ENCODE data around the gene LPCAT1. TPM values are rescaled to one million over a fixed set of nuclear protein-coding genes. Genes with fewer than 3 reads are reported as not detected.

Gene LPCAT1
- total and polyA plus RNA-seq, 2 donors (not counting 3 experiments of a cell fraction or from before 2014, with no cell fraction given) = 28.9 to 57.2 TPM

DNA sequence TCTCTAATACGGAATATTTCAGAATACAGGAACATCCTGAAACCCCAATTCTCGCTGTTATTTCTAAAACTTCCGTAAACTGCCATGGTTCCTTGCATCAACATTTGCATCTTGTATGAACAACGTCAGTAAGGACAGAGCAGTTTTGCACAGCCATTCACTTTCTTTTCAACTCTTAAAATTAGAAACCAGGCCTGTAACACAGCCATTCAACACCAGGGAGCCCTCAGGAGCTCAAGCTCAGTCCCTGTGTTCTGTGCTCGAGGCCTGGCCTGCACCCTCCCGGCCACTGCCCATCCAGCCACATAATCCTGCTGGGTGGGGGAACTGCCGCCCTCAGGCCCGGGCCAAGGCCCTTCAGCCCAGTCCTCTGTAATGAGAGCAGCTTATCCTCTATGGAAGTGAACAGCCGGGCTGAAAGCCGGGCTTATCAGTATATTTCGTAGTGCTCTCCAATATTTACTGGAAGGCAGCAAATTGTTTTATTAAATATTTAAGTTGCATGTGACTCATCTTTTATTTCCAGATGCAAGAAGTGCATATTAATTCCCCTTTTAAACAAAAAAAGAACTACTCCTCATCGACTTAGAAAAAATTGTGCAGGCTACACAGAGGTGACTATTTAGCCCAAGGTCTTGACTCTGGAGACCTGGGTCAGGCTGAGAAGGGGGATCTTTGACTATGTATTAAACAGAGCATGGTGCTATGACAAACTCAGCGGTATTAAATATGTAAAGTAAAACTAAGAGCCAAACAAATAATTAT, 45.3 kb downstream of the LPCAT1 start:
- Histone ChIP-seq H3K9me1 (replicated peaks; ENCODE audit: control insufficient read depth, extremely low read depth, insufficient read depth, low read length) (no peaks in the 10 kb centered on the region), H3K9me3 (replicated peaks; ENCODE audit: control insufficient read depth, insufficient read depth, low read length) (no peaks in the 10 kb centered on the region), H4K20me1 (replicated peaks; ENCODE audit: control insufficient read depth, extremely low read depth, insufficient read depth, low read length) (no peaks in the 10 kb centered on the region), H3K27ac (ENCODE audit: insufficient read depth, low read depth, low read length) (no peak overlapping the region), H2AFZ (ENCODE audit: low read depth, low read length) (no peak overlapping the region), H3K4me3 (replicated peaks in 1 of 3; ENCODE audit: insufficient read depth in 1 of 3, low read depth in 1 of 3, low read length in 3 of 3) (no peak overlapping the region), H3K4me1 (ENCODE audit: control insufficient read depth, extremely low read depth, insufficient read depth, low read length) (no peaks in the 10 kb centered on the region), H3K27me3 (ENCODE audit: control insufficient read depth in 2 of 2, insufficient read depth in 2 of 2, low read length in 2 of 2) (no peaks in the 10 kb centered on the region), H3K4me2 (ENCODE audit: insufficient read depth, low read length) (no peak overlapping the region), H3K79me2 (ENCODE audit: control insufficient read depth, insufficient read depth, low read length) (no peaks in the 10 kb centered on the region), H3K36me3 (ENCODE audit: control insufficient read depth in 2 of 2, extremely low read depth in 1 of 2, insufficient read depth in 2 of 2, low read length in 2 of 2) (peaks cover 4 to 17% of the 10 kb centered on the region in 2 experiments), H3K9ac (replicated peaks; ENCODE audit: extremely low read depth, insufficient read depth, low read length) (no peak overlapping the region)
- no peak for FAIRE-seq
- BruUV-seq (replicated peaks) = no TSS peak
- dilution Hi-C loops (cut with MboI; ENCODE audit: extremely low pct_ligation_motif_present, low sequenced_read_pairs) = no loop called here
- intact Hi-C loops (cut with micrococcal nuclease) = loop anchor here (1.0 kb wide), 2 partner anchors 163 to 167 kb away; no protein-coding TSS in a partner anchor
- ChIA-PET CTCF (interaction anchor here (1.4 to 1.9 kb wide), 3 partner anchors 14 to 166 kb away, joined by 3 to 7 read pairs (median 7); no protein-coding TSS in a partner anchor), POLR2A (no interaction called here)
- TF ChIP-seq, protein P1, sequence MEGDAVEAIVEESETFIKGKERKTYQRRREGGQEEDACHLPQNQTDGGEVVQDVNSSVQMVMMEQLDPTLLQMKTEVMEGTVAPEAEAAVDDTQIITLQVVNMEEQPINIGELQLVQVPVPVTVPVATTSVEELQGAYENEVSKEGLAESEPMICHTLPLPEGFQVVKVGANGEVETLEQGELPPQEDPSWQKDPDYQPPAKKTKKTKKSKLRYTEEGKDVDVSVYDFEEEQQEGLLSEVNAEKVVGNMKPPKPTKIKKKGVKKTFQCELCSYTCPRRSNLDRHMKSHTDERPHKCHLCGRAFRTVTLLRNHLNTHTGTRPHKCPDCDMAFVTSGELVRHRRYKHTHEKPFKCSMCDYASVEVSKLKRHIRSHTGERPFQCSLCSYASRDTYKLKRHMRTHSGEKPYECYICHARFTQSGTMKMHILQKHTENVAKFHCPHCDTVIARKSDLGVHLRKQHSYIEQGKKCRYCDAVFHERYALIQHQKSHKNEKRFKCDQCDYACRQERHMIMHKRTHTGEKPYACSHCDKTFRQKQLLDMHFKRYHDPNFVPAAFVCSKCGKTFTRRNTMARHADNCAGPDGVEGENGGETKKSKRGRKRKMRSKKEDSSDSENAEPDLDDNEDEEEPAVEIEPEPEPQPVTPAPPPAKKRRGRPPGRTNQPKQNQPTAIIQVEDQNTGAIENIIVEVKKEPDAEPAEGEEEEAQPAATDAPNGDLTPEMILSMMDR (IDR thresholded peaks at IDR 0.05; ENCODE audit: extremely low read depth in 1 of 2, insufficient read depth in 1 of 2, low read depth in 1 of 2, low read length in 2 of 2) = no peak
- TF ChIP-seq JUN (IDR thresholded peaks at IDR 0.05; ENCODE audit: borderline replicate concordance, insufficient read depth, insufficient read length, low read depth) = no peak
- TF ChIP-seq POLR2A (IDR thresholded peaks at IDR 0.05; ENCODE audit: low read depth, low read length) = no peak
- TF ChIP-seq, protein P2, sequence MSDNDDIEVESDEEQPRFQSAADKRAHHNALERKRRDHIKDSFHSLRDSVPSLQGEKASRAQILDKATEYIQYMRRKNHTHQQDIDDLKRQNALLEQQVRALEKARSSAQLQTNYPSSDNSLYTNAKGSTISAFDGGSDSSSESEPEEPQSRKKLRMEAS (IDR thresholded peaks at IDR 0.05; ENCODE audit: insufficient read depth, insufficient read length) = no peak
- TF ChIP-seq EZH2 (IDR thresholded peaks at IDR 0.05; ENCODE audit: borderline replicate concordance, low read depth, low read length, severe bottlenecking) = no peak
- TF ChIP-seq GATA2 (IDR thresholded peaks at IDR 0.05; ENCODE audit: insufficient read depth, insufficient read length, low read depth, low read length) = no peak
- no peak for TF ChIP-seq POLR2AphosphoS5 (IDR thresholded peaks at IDR 0.05; ENCODE audit: insufficient read depth, low read depth, low read length)
- TF ChIP-seq MYC (IDR thresholded peaks at IDR 0.05; ENCODE audit: low read depth, low read length) = no peak
- no peak for DNase-seq (ENCODE audit: low read depth, low spot score)
